ENCODE measurements around the gene CACNA1A.

CACNA1A gene

DNA sequence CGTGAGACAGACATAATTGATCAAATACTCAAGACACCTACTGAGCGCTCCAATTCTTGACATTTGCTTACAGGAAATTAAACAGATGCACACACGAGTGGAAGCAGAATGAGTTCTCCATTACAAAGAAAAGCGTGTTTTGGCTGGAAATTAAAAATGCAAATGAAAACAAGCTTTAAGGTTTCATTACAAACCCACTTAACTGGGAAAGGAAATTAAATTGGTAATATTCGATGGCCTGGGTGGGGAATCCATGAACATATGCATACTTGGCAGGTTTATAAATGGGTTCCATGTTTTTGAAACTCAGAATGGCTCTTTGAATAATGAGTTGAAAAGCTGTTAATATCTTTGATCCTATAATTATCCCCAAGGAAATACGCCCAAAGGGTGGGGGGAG, 178.0 kb downstream of the CACNA1A start:
- TF ChIP-seq POLR2AphosphoS5 (IDR thresholded peaks at IDR 0.05; ENCODE audit: low read depth, low read length) (no peak), POLR2A (IDR thresholded peaks at IDR 0.05; ENCODE audit: low read depth, low read length) (no peak), TAF1 (IDR thresholded peaks at IDR 0.05; ENCODE audit: borderline replicate concordance, low read depth, low read length) (no peak)
- FAIRE-seq: no peak
- DNase-seq (ENCODE audit: insufficient read length): no peak

GRCh38 chr19:13319526-13319925, 186.8 kb downstream of the CACNA1A start:
- TF ChIP-seq POLR2A (IDR thresholded peaks at IDR 0.05; ENCODE audit: low read depth, low read length) (no peak), POLR2AphosphoS5 (IDR thresholded peaks at IDR 0.05; ENCODE audit: low read depth, low read length) (no peak), TAF1 (IDR thresholded peaks at IDR 0.05; ENCODE audit: borderline replicate concordance, low read depth, low read length) (no peak)
- DNase-seq (ENCODE audit: insufficient read length): no peak
- FAIRE-seq: no peak

- no peak for FAIRE-seq
- TF ChIP-seq POLR2AphosphoS5 (IDR thresholded peaks at IDR 0.05; ENCODE audit: low read depth, low read length): no peak
- no peak for TF ChIP-seq TAF1 (IDR thresholded peaks at IDR 0.05; ENCODE audit: borderline replicate concordance, low read depth, low read length)
- TF ChIP-seq POLR2A (IDR thresholded peaks at IDR 0.05; ENCODE audit: low read depth, low read length): no peak
- no peak for DNase-seq (ENCODE audit: insufficient read length)
These were observed 188.1 kb downstream of the CACNA1A start for GRCh38 chr19:13318190-13318589.

GRCh38 chr19:13315495-13315894, 190.8 kb downstream of the CACNA1A start:
- TF ChIP-seq TAF1 (IDR thresholded peaks at IDR 0.05; ENCODE audit: borderline replicate concordance, low read depth, low read length): no peak
- FAIRE-seq (no peak), DNase-seq (ENCODE audit: insufficient read length) (no peak)

DNA sequence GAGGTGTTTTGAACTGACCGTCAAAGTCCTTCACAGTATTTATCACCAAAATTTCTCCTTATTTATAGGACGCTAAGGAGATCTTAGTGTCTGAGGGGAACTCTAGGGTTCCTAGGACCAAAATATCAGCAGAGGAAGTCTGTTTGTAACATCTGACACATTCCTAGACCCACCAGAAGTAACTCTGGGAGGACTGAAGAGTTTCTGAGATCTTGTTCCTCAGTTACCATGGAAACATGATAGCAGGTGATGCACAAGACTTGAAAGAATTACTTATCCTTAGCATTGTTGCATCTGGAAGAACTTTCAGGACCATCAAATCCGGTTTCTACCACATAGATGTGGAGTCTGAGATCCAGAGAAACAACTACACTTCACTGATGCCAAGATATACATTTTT, 191.5 kb downstream of the CACNA1A start:
- DNase-seq (ENCODE audit: insufficient read length) (no peak), FAIRE-seq (no peak)
- TF ChIP-seq TAF1 (IDR thresholded peaks at IDR 0.05; ENCODE audit: borderline replicate concordance, low read depth, low read length) (no peak), POLR2AphosphoS5 (IDR thresholded peaks at IDR 0.05; ENCODE audit: low read depth, low read length) (no peak), POLR2A (IDR thresholded peaks at IDR 0.05; ENCODE audit: low read depth, low read length) (no peak)

DNA sequence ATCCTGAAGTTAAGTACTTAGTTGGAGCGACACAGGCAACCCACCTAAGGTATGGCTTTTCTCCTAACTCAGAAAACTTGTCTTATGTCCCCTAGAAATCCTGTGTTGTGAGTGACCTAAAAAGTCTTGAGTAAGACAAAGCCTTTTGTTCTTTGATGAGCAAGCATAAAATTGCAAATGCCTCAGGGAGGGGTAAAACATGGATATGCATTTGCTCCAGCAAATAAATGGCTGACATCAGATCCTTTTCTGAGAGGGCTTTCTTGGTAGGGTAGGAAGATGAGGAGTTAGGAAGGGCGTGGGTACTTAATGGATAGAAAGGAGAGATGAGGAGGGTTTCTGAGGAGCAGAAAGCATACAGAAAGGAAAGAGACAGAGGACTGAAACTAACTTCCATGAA, 192.4 kb downstream of the CACNA1A start:
- no peak for TF ChIP-seq POLR2AphosphoS5 (IDR thresholded peaks at IDR 0.05; ENCODE audit: low read depth, low read length)
- no peak for TF ChIP-seq POLR2A (IDR thresholded peaks at IDR 0.05; ENCODE audit: low read depth, low read length)
- TF ChIP-seq TAF1 (IDR thresholded peaks at IDR 0.05; ENCODE audit: borderline replicate concordance, low read depth, low read length): no peak
- FAIRE-seq (no peak), DNase-seq (ENCODE audit: insufficient read length) (no peak)

GRCh38 chr19:13309864-13310263, 196.4 kb downstream of the CACNA1A start:
- FAIRE-seq (no peak), DNase-seq (ENCODE audit: insufficient read length) (no peak)
- TF ChIP-seq TAF1 (IDR thresholded peaks at IDR 0.05; ENCODE audit: borderline replicate concordance, low read depth, low read length) (no peak), POLR2A (IDR thresholded peaks at IDR 0.05; ENCODE audit: low read depth, low read length) (no peak), POLR2AphosphoS5 (IDR thresholded peaks at IDR 0.05; ENCODE audit: low read depth, low read length) (no peak)

- FAIRE-seq: no peak
- DNase-seq (ENCODE audit: insufficient read length): no peak
- TF ChIP-seq POLR2A (IDR thresholded peaks at IDR 0.05; ENCODE audit: low read depth, low read length): no peak
- no peak for TF ChIP-seq TAF1 (IDR thresholded peaks at IDR 0.05; ENCODE audit: borderline replicate concordance, low read depth, low read length)
- no peak for TF ChIP-seq POLR2AphosphoS5 (IDR thresholded peaks at IDR 0.05; ENCODE audit: low read depth, low read length)
These were observed 202.7 kb downstream of the CACNA1A start for GRCh38 chr19:13303381-13304129.

DNA sequence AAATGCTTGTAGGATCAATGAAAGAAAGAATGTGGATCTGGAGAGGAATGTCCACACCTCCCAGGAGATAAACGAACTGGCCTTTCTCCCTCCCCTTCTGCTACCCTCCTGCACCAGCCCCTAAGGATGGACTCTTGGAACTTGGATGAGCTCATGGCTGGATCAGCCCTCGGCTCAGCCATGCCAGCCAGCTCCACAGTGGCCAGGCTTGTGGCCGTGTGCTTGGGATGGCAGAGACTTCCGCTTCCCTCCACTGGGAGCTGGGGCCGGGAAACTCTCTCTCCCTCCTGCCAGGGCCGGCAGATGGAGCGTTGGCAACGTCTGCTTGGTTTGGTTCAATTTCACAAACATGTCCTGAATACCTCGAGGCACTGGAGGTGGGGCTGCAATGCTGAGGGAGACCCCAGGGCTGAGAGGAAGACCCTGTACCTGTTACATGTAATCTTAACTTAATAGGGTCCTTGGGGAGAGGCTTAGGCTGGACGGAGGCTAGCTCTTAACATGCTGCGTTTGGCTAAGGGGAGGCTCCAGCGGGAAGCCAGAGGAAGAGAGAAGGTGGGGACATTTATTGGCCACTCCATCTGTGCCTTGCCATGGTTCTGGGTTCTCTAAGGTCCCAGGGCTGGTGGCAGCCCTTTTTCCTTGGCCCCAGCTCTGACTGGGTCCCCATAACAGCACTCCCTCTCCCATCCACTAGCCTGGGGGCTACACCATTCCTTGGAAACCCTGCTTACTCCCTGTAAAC, 203.6 kb downstream of the CACNA1A start:
- TF ChIP-seq POLR2AphosphoS5 (IDR thresholded peaks at IDR 0.05; ENCODE audit: low read depth, low read length) (no peak), TAF1 (IDR thresholded peaks at IDR 0.05; ENCODE audit: borderline replicate concordance, low read depth, low read length) (no peak), POLR2A (IDR thresholded peaks at IDR 0.05; ENCODE audit: low read depth, low read length) (no peak)
- FAIRE-seq (no peak), DNase-seq (ENCODE audit: insufficient read length) (no peak)

GRCh38 chr19:13301627-13302334, 204.5 kb downstream of the CACNA1A start:
- TF ChIP-seq POLR2A (IDR thresholded peaks at IDR 0.05; ENCODE audit: low read depth, low read length): no peak
- no peak for TF ChIP-seq TAF1 (IDR thresholded peaks at IDR 0.05; ENCODE audit: borderline replicate concordance, low read depth, low read length)
- TF ChIP-seq POLR2AphosphoS5 (IDR thresholded peaks at IDR 0.05; ENCODE audit: low read depth, low read length): no peak
- DNase-seq (ENCODE audit: insufficient read length) (no peak), FAIRE-seq (no peak)

DNA sequence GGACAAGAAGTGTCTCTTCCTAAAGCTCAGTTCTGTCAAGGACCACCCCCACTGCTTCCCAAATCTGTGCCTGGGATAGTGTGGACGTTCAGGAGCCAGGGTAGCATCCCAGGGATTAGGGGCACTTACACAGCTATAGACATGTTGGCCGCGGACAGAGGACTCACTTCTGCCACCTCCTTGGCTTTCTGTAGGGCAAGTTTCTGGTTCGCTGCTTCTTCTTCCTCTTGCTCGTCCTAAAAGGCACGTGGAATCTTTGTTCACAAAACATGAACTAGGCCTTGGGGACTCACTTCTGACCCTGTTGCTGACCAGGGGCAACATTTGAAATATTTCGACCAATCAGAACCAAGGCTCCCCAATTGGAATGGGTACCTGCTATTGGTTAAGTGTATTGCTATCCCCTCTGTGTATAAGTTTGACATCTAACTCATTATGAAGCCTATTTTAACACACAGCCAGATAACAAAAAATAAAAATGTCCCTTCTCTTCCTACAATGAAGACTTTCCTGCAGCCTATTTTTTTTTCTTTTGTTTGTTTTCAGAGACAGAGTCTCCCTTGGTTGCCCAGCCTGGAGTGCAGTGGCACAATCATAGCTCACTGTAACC, 205.8 kb downstream of the CACNA1A start:
- no peak for FAIRE-seq
- no peak for TF ChIP-seq POLR2A (IDR thresholded peaks at IDR 0.05; ENCODE audit: low read depth, low read length)
- no peak for TF ChIP-seq POLR2AphosphoS5 (IDR thresholded peaks at IDR 0.05; ENCODE audit: low read depth, low read length)
- TF ChIP-seq TAF1 (IDR thresholded peaks at IDR 0.05; ENCODE audit: borderline replicate concordance, low read depth, low read length): no peak
- no peak for DNase-seq (ENCODE audit: insufficient read length)
